ENCODE measurements around the gene PPP1R12B.
"Not testable (repeated sequence)": the region's sequence is repeated elsewhere in the genome, so short reads cannot be mapped to it uniquely, and the experiment has no call there.

Gene PPP1R12B

GRCh38 chr1:202629257-202629811, 280.8 kb downstream of the PPP1R12B start:
- not testable (repeated sequence) for H3K4me1 ChIP-seq (ENCODE audit: control insufficient read depth, insufficient read depth, low read length); H3K9me3 ChIP-seq (ENCODE audit: control insufficient read depth, insufficient read depth, low read length); H3K9ac ChIP-seq (ENCODE audit: low read depth, low read length); H3K4me3 ChIP-seq (ENCODE audit: low read depth, low read length); H3K36me3 ChIP-seq (ENCODE audit: control insufficient read depth, insufficient read depth, low read length); H3K27me3 ChIP-seq (ENCODE audit: control insufficient read depth, insufficient read depth, low read length)

GRCh38 chr1:202630096-202630495, 281.6 kb downstream of the PPP1R12B start:
- H3K9me3 ChIP-seq (ENCODE audit: control insufficient read depth, insufficient read depth, low read length); H3K9ac ChIP-seq (ENCODE audit: low read depth, low read length); H3K4me1 ChIP-seq (ENCODE audit: control insufficient read depth, insufficient read depth, low read length); H3K27me3 ChIP-seq (ENCODE audit: control insufficient read depth, insufficient read depth, low read length); H3K36me3 ChIP-seq (ENCODE audit: control insufficient read depth, insufficient read depth, low read length); H3K4me3 ChIP-seq (ENCODE audit: low read depth, low read length): not testable (repeated sequence)

- Histone ChIP-seq H3K9ac (ENCODE audit: low read depth, low read length) (no peak overlapping the region), H3K27me3 (ENCODE audit: control insufficient read depth, insufficient read depth, low read length) (no peaks in the 10 kb centered on the region), H3K36me3 (ENCODE audit: control insufficient read depth, insufficient read depth, low read length) (no peaks in the 10 kb centered on the region), H3K4me1 (ENCODE audit: control insufficient read depth, insufficient read depth, low read length) (no peaks in the 10 kb centered on the region), H3K4me3 (ENCODE audit: low read depth, low read length) (no peak overlapping the region), H3K9me3 (ENCODE audit: control insufficient read depth, insufficient read depth, low read length) (no peaks in the 10 kb centered on the region)
These were observed 282.0 kb downstream of the PPP1R12B start for GRCh38 chr1:202630541-202630940.

- H3K9me3 ChIP-seq (ENCODE audit: control insufficient read depth, insufficient read depth, low read length): no peaks in the 10 kb centered on the region
- no peaks in the 10 kb centered on the region for H3K27me3 ChIP-seq (ENCODE audit: control insufficient read depth, insufficient read depth, low read length)
- no peak overlapping the region for H3K9ac ChIP-seq (ENCODE audit: low read depth, low read length)
- H3K4me3 ChIP-seq (ENCODE audit: low read depth, low read length): no peak overlapping the region
- no peaks in the 10 kb centered on the region for H3K4me1 ChIP-seq (ENCODE audit: control insufficient read depth, insufficient read depth, low read length)
- H3K36me3 ChIP-seq (ENCODE audit: control insufficient read depth, insufficient read depth, low read length): no peaks in the 10 kb centered on the region
These were observed 282.8 kb downstream of the PPP1R12B start for GRCh38 chr1:202631076-202631923.

GRCh38 chr1:202632241-202632640, 283.7 kb downstream of the PPP1R12B start:
- H3K9me3 ChIP-seq (ENCODE audit: control insufficient read depth, insufficient read depth, low read length): no peaks in the 10 kb centered on the region
- H3K36me3 ChIP-seq (ENCODE audit: control insufficient read depth, insufficient read depth, low read length): no peaks in the 10 kb centered on the region
- H3K4me3 ChIP-seq (ENCODE audit: low read depth, low read length): no peak overlapping the region
- no peaks in the 10 kb centered on the region for H3K4me1 ChIP-seq (ENCODE audit: control insufficient read depth, insufficient read depth, low read length)
- H3K27me3 ChIP-seq (ENCODE audit: control insufficient read depth, insufficient read depth, low read length): no peaks in the 10 kb centered on the region
- H3K9ac ChIP-seq (ENCODE audit: low read depth, low read length): no peak overlapping the region

GRCh38 chr1:202636171-202636570, 287.7 kb downstream of the PPP1R12B start:
- H3K9me3 ChIP-seq (ENCODE audit: control insufficient read depth, insufficient read depth, low read length); H3K27me3 ChIP-seq (ENCODE audit: control insufficient read depth, insufficient read depth, low read length); H3K4me3 ChIP-seq (ENCODE audit: low read depth, low read length); H3K9ac ChIP-seq (ENCODE audit: low read depth, low read length); H3K36me3 ChIP-seq (ENCODE audit: control insufficient read depth, insufficient read depth, low read length): not testable (repeated sequence)
- peaks cover 13% of the 10 kb centered on the region for H3K4me1 ChIP-seq (ENCODE audit: control insufficient read depth, insufficient read depth, low read length)

GRCh38 chr1:202637321-202638018, 289.0 kb downstream of the PPP1R12B start:
- H3K4me3 ChIP-seq (ENCODE audit: low read depth, low read length); H3K9me3 ChIP-seq (ENCODE audit: control insufficient read depth, insufficient read depth, low read length); H3K36me3 ChIP-seq (ENCODE audit: control insufficient read depth, insufficient read depth, low read length); H3K9ac ChIP-seq (ENCODE audit: low read depth, low read length): not testable (repeated sequence)
- Histone ChIP-seq H3K4me1 (ENCODE audit: control insufficient read depth, insufficient read depth, low read length) (peaks cover 20% of the 10 kb centered on the region), H3K27me3 (ENCODE audit: control insufficient read depth, insufficient read depth, low read length) (peaks cover 12% of the 10 kb centered on the region)

- Histone ChIP-seq H3K4me1 (ENCODE audit: control insufficient read depth, insufficient read depth, low read length) (peaks cover 20% of the 10 kb centered on the region), H3K9me3 (ENCODE audit: control insufficient read depth, insufficient read depth, low read length) (no peaks in the 10 kb centered on the region), H3K4me3 (ENCODE audit: low read depth, low read length) (no peak overlapping the region), H3K27me3 (ENCODE audit: control insufficient read depth, insufficient read depth, low read length) (peaks cover 18% of the 10 kb centered on the region), H3K36me3 (ENCODE audit: control insufficient read depth, insufficient read depth, low read length) (no peaks in the 10 kb centered on the region), H3K9ac (ENCODE audit: low read depth, low read length) (no peak overlapping the region)
These were observed 289.7 kb downstream of the PPP1R12B start for GRCh38 chr1:202638019-202638700.

- H3K9ac ChIP-seq (ENCODE audit: low read depth, low read length); H3K9me3 ChIP-seq (ENCODE audit: control insufficient read depth, insufficient read depth, low read length); H3K36me3 ChIP-seq (ENCODE audit: control insufficient read depth, insufficient read depth, low read length); H3K4me3 ChIP-seq (ENCODE audit: low read depth, low read length): not testable (repeated sequence)
- peaks cover 18% of the 10 kb centered on the region for H3K27me3 ChIP-seq (ENCODE audit: control insufficient read depth, insufficient read depth, low read length)
- peaks cover 20% of the 10 kb centered on the region for H3K4me1 ChIP-seq (ENCODE audit: control insufficient read depth, insufficient read depth, low read length)
These were observed 290.3 kb downstream of the PPP1R12B start for GRCh38 chr1:202638701-202639305.

GRCh38 chr1:202639500-202639899, 291.0 kb downstream of the PPP1R12B start:
- no peaks in the 10 kb centered on the region for H3K9me3 ChIP-seq (ENCODE audit: control insufficient read depth, insufficient read depth, low read length)
- no peak overlapping the region for H3K9ac ChIP-seq (ENCODE audit: low read depth, low read length)
- H3K4me3 ChIP-seq (ENCODE audit: low read depth, low read length): no peak overlapping the region
- H3K4me1 ChIP-seq (ENCODE audit: control insufficient read depth, insufficient read depth, low read length): peaks cover 23% of the 10 kb centered on the region
- H3K36me3 ChIP-seq (ENCODE audit: control insufficient read depth, insufficient read depth, low read length): no peaks in the 10 kb centered on the region
- peaks cover 22% of the 10 kb centered on the region for H3K27me3 ChIP-seq (ENCODE audit: control insufficient read depth, insufficient read depth, low read length)

- Histone ChIP-seq H3K36me3 (ENCODE audit: control insufficient read depth, insufficient read depth, low read length) (no peaks in the 10 kb centered on the region), H3K4me3 (ENCODE audit: low read depth, low read length) (peak overlapping the region; percentile 70), H3K9ac (ENCODE audit: low read depth, low read length) (no peak overlapping the region), H3K4me1 (ENCODE audit: control insufficient read depth, insufficient read depth, low read length) (peaks cover 35% of the 10 kb centered on the region), H3K9me3 (ENCODE audit: control insufficient read depth, insufficient read depth, low read length) (no peaks in the 10 kb centered on the region), H3K27me3 (ENCODE audit: control insufficient read depth, insufficient read depth, low read length) (peaks cover 49% of the 10 kb centered on the region)
These were observed 293.7 kb downstream of the PPP1R12B start for GRCh38 chr1:202642212-202642611.
